GM12872 (cell line): ENCODE results near the gene GFM1.

Experiments
- TF ChIP-seq, protein P1 (sequence below): IDR thresholded peaks from 3 replicates; pipeline ENCODE4 v1.5.1; 2011; ENCODE audit warnings: low read depth, mild to moderate bottlenecking, low read length, moderate library complexity; ENCODE audit not compliant: insufficient read depth

GFM1 gene

DNA sequence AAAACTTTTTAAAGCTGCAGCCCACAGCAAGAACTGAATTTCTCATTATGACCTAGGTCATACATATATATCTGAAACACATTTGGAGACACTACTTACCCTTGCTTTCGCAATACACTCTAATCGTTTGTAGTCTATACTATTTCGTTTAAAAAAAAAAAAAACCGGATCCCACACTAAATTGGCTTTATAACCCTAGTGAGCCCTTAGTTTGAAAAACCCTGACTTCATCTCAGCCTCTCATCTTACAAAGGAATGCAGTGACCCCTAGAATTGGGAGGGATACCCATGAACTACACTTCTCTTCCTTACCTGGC is 83.7 kb downstream of the GFM1 start:
- TF ChIP-seq, protein P1, sequence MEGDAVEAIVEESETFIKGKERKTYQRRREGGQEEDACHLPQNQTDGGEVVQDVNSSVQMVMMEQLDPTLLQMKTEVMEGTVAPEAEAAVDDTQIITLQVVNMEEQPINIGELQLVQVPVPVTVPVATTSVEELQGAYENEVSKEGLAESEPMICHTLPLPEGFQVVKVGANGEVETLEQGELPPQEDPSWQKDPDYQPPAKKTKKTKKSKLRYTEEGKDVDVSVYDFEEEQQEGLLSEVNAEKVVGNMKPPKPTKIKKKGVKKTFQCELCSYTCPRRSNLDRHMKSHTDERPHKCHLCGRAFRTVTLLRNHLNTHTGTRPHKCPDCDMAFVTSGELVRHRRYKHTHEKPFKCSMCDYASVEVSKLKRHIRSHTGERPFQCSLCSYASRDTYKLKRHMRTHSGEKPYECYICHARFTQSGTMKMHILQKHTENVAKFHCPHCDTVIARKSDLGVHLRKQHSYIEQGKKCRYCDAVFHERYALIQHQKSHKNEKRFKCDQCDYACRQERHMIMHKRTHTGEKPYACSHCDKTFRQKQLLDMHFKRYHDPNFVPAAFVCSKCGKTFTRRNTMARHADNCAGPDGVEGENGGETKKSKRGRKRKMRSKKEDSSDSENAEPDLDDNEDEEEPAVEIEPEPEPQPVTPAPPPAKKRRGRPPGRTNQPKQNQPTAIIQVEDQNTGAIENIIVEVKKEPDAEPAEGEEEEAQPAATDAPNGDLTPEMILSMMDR: no peak

DNA sequence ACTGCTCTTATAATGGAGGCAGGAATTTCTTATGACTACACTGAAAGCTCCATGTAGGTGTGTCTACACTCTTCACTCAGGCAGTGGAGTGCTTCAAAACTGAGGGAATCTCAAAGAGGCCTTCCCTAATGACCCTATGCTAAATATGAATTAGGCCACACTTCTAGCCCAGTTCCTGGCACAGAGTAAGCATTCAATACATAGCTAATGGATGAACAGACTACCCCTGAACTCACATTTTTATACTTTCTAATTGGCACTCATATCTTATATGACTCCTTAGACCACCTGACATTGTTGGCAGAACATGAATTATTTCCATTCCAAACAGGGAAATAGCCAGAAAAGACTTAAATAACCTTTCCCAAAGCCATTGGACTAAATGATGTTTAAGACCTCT is 84.5 kb downstream of the GFM1 start:
- TF ChIP-seq, protein P1: no peak

DNA sequence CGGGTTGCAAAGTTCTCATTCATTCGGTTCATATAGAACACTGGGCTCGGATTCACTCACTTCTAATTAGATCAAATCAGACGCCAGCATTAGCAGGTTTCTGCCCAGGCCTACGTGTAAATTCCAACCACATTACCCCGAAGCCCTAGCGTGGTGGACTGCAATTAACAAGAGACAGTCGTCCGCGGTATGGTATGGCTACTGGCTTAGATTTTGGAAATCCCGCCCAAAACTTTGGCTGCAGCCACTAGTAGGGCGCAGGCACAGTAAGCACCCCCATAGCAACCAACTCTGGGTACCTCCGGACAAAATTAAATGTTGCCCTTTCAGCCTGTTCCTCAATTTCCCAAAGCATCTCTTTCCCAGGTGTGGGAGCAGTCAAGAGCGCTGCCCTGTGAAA is 87.2 kb downstream of the GFM1 start:
- TF ChIP-seq, protein P1: no peak

DNA sequence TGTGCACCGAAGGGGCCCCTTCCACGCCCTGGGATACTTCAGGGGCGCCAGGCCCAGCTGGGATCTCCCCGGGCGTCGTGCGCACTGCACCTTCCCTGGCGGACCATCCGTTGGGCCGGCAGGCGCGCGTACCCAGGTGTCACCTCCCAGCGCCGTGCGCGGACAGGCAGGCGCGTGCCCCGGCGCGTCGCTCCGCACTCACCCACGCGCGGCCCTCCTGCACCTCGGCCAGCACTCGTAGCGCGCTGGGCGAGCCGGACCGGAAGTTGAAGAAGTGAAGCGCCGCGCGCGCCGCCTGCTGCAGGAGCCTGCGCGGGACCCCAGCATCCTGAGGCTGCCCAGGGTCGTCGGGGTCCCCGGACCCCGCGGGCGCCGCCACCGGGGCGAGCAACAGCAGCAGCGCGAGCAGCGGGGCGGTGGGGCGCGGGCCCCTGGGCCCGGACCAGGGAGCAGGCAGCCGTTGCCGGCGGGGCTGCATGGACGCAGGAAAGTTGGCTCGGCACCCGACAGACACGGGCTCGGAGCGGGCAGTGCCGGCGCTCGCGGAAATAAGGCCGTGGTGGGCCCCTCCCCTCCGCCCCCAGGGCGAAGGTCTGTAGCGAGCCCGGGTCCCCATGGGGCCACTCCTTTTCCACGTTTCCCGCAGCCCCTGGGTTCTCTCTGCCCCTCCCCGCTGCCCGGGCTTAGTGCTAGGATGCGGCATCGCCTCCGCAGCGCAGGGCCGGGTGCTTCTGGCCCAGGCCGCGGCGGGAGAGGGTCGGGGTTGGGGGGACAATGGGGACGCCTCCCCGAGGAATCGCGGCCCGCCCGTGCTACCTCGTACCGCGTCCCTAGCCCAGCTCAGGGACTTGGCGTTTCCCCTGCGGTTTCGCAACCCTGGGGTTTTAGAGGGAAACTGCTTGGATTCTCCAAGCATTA is 87.9 kb downstream of the GFM1 start, which contains the start of gene RARRES1:
Gene RARRES1 (minus strand): TSS at position 520 of the 918 bp plus-strand sequence. CDS start 42 bp downstream, at position 478.
- TF ChIP-seq, protein P1: 0 out of 3 replicates have a peak, but pooled peaks have one; percentile 1

DNA sequence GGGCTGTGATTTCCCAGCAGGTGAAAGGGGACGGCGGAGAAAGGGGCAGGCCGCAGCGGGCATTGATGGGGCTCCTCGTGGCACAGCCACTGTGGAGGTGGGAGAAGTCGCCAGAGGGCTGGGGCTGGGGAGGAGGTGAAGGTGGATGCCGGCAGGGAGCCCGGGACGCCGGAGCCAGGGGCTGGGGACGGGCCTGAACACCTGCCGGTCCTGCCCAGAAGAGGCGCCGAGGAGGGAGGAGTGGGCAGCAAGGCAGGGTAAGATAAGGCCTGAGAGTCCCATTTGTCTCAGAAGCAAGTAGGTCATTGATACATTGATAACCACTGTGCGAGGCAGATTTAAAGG is 88.5 kb downstream of the GFM1 start:
- TF ChIP-seq, protein P1: no peak

DNA sequence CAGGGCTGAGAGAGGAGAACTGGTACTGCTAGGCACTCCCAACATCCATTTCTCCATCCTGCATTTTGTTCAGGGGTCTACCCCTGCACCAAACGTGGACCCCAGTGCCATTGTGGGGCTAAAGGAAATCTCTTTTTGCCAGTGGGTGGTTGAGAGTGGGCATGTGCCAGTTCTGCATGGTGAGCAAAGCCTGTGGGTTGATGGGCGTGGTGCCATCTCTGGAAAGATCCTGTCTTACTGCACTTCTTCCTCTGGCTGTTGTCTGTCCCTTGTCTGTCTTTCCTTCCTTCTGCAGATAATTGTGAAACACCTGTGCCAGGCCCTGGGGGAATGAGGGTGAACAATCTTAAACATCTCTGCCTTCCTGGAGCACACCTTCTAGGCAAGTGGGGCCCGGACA is 89.3 kb downstream of the GFM1 start:
- TF ChIP-seq, protein P1: no peak

DNA sequence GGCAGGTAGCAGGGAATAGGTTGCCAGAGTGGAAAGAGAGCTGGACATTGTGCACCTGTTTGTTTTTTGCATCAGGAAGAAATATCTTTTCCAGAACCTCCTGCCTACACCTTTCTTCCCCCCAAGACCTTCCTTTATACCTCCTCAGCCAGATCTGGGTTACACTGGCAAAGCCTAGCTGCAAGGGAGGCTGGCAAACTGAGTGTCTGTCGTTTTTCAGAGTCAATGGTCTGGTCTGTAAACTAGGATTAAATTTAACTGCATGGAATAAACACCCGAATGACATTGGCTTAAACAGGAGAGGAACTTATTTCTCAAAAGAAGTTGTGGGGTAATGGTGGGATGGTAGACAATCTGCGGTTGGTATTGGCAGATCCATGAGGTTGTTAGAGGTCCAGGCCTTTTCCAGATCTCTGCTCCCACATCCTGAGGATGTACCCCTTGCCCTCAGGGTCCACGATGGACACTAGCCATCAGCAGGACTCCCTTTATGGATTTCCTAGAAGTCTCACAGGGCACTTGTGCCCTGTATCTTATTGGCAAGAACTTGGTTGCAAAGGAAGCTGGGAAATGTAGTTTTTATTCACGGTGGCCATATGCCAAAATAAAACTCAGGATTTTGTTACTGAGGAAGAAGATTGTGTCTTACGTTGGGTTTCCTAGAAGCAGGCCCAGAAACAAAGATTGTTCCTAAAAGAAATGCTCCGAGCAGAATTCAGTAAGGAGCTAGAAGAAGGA is 91.1 kb downstream of the GFM1 start:
- TF ChIP-seq, protein P1: no peak
